ENCODE data around the gene FCAMR. TPM values are rescaled to one million over a fixed set of nuclear protein-coding genes. Genes with fewer than 3 reads are reported as not detected.
"Not testable (repeated sequence)": the region's sequence is repeated elsewhere in the genome, so short reads cannot be mapped to it uniquely, and the experiment has no call there.

FCAMR gene
- total and polyA plus RNA-seq, 4 donors: not detected

GRCh38 chr1:206924592-206925105, 45.6 kb downstream of the FCAMR start:
- DNase-seq (peak in 1 of 2 donors; percentile 34), ATAC-seq (ENCODE audit: low FRiP score) (no peak)
- intact Hi-C loops (cut with DNase I): no loop called here
- H3K4me3 ChIP-seq (ENCODE audit: low read length in 2 of 2): no peak overlapping the region
- WGBS, 2 donors: 79 to 83% methylated on average over 8 of the region's 8 CpGs
- H3K27ac ChIP-seq (ENCODE audit: low read depth in 1 of 2, low read length in 2 of 2): no peak overlapping the region
- H3K27me3 ChIP-seq (ENCODE audit: control insufficient read depth in 1 of 2, insufficient read depth in 2 of 2, low read length in 1 of 2): no peaks in the 10 kb centered on the region
- no peaks in the 10 kb centered on the region for H3K36me3 ChIP-seq (ENCODE audit: control insufficient read depth in 1 of 2, insufficient read depth in 2 of 2, low read length in 1 of 2)
- no peaks in the 10 kb centered on the region for H3K9me3 ChIP-seq (ENCODE audit: control insufficient read depth, low read length)
- no peaks in the 10 kb centered on the region for H3K4me1 ChIP-seq (ENCODE audit: control insufficient read depth in 1 of 2, insufficient read depth in 2 of 2, low read length in 2 of 2)

- 97 to 98% methylated on average over 4 of the region's 4 CpGs for WGBS, 2 donors
- H3K36me3 ChIP-seq (ENCODE audit: control insufficient read depth in 1 of 2, insufficient read depth in 2 of 2, low read length in 1 of 2); H3K4me1 ChIP-seq (ENCODE audit: control insufficient read depth in 1 of 2, insufficient read depth in 2 of 2, low read length in 2 of 2); H3K9me3 ChIP-seq (ENCODE audit: control insufficient read depth, low read length); H3K4me3 ChIP-seq (ENCODE audit: low read length in 2 of 2); H3K27ac ChIP-seq (ENCODE audit: low read depth in 1 of 2, low read length in 2 of 2); intact Hi-C loops (cut with DNase I); H3K27me3 ChIP-seq (ENCODE audit: control insufficient read depth in 1 of 2, insufficient read depth in 2 of 2, low read length in 1 of 2): not testable (repeated sequence)
- DNase-seq: peak in 1 of 2 donors; percentile 26
- peak; percentile 75 for ATAC-seq (ENCODE audit: low FRiP score)
These were observed 46.2 kb downstream of the FCAMR start for GRCh38 chr1:206923961-206924557.

- no peaks in the 10 kb centered on the region for H3K9me3 ChIP-seq (ENCODE audit: control insufficient read depth, low read length)
- WGBS, 2 donors: 75 to 83% methylated on average over 12 of the region's 12 CpGs
- H3K4me1 ChIP-seq (ENCODE audit: control insufficient read depth in 1 of 2, insufficient read depth in 2 of 2, low read length in 2 of 2): no peaks in the 10 kb centered on the region
- no peaks in the 10 kb centered on the region for H3K36me3 ChIP-seq (ENCODE audit: control insufficient read depth in 1 of 2, insufficient read depth in 2 of 2, low read length in 1 of 2)
- DNase-seq (peak; percentile 65 to 67), ATAC-seq (ENCODE audit: low FRiP score) (no peak)
- no peak overlapping the region for H3K4me3 ChIP-seq (ENCODE audit: low read length in 2 of 2)
- intact Hi-C loops (cut with DNase I): no loop called here
- no peak overlapping the region for H3K27ac ChIP-seq (ENCODE audit: low read depth in 1 of 2, low read length in 2 of 2)
- no peaks in the 10 kb centered on the region for H3K27me3 ChIP-seq (ENCODE audit: control insufficient read depth in 1 of 2, insufficient read depth in 2 of 2, low read length in 1 of 2)
These were observed 47.0 kb downstream of the FCAMR start for GRCh38 chr1:206923009-206923960.

- no peak overlapping the region for H3K27ac ChIP-seq (ENCODE audit: low read depth in 1 of 2, low read length in 2 of 2)
- H3K4me3 ChIP-seq (ENCODE audit: low read length in 2 of 2): no peak overlapping the region
- intact Hi-C loops (cut with DNase I): no loop called here
- WGBS, 2 donors: 54 to 69% methylated on average over 1 of the region's 1 CpG
- H3K9me3 ChIP-seq (ENCODE audit: control insufficient read depth, low read length): no peaks in the 10 kb centered on the region
- no peak for ATAC-seq (ENCODE audit: low FRiP score)
- no peaks in the 10 kb centered on the region for H3K27me3 ChIP-seq (ENCODE audit: control insufficient read depth in 1 of 2, insufficient read depth in 2 of 2, low read length in 1 of 2)
- peak in 1 of 2 donors; percentile 35 for DNase-seq
- no peaks in the 10 kb centered on the region for H3K36me3 ChIP-seq (ENCODE audit: control insufficient read depth in 1 of 2, insufficient read depth in 2 of 2, low read length in 1 of 2)
- no peaks in the 10 kb centered on the region for H3K4me1 ChIP-seq (ENCODE audit: control insufficient read depth in 1 of 2, insufficient read depth in 2 of 2, low read length in 2 of 2)
These were observed 47.7 kb downstream of the FCAMR start for GRCh38 chr1:206922524-206922923.

GRCh38 chr1:206921772-206922265, 48.4 kb downstream of the FCAMR start, which contains the start of gene FCMR:
TSS of gene FCMR (minus strand) at chr1:206921941. CDS start at chr1:206921854, 87 bp downstream.
- Histone ChIP-seq H3K4me1 (ENCODE audit: control insufficient read depth in 1 of 2, insufficient read depth in 2 of 2, low read length in 2 of 2) (no peaks in the 10 kb centered on the region), H3K36me3 (ENCODE audit: control insufficient read depth in 1 of 2, insufficient read depth in 2 of 2, low read length in 1 of 2) (no peaks in the 10 kb centered on the region), H3K27ac (ENCODE audit: low read depth in 1 of 2, low read length in 2 of 2) (no peak within 1 kb of the TSS), H3K27me3 (ENCODE audit: control insufficient read depth in 1 of 2, insufficient read depth in 2 of 2, low read length in 1 of 2) (no peaks in the 10 kb centered on the region), H3K9me3 (ENCODE audit: control insufficient read depth, low read length) (no peaks in the 10 kb centered on the region), H3K4me3 (ENCODE audit: low read length in 2 of 2) (no peak within 1 kb of the TSS)
- DNase-seq: peak in 1 of 2 donors; percentile 2
- intact Hi-C loops (cut with DNase I): no loop called here
- 61 to 68% methylated on average over 7 of the region's 7 CpGs for WGBS, 2 donors
- ATAC-seq (ENCODE audit: low FRiP score): no peak

GRCh38 chr1:206918076-206918475, 52.2 kb downstream of the FCAMR start:
- Histone ChIP-seq H3K36me3 (ENCODE audit: control insufficient read depth in 1 of 2, insufficient read depth in 2 of 2, low read length in 1 of 2) (no peaks in the 10 kb centered on the region), H3K27me3 (ENCODE audit: control insufficient read depth in 1 of 2, insufficient read depth in 2 of 2, low read length in 1 of 2) (no peaks in the 10 kb centered on the region), H3K4me1 (ENCODE audit: control insufficient read depth in 1 of 2, insufficient read depth in 2 of 2, low read length in 2 of 2) (no peaks in the 10 kb centered on the region), H3K27ac (ENCODE audit: low read depth in 1 of 2, low read length in 2 of 2) (no peak overlapping the region), H3K4me3 (ENCODE audit: low read length in 2 of 2) (no peak overlapping the region), H3K9me3 (ENCODE audit: control insufficient read depth, low read length) (no peaks in the 10 kb centered on the region)
- no peak for ATAC-seq (ENCODE audit: low FRiP score)
- DNase-seq: peak in 1 of 2 donors; percentile 9
- 77 to 83% methylated on average over 3 of the region's 3 CpGs for WGBS, 2 donors
- intact Hi-C loops (cut with DNase I): no loop called here

GRCh38 chr1:206916000-206916709, 54.1 kb downstream of the FCAMR start:
- H3K36me3 ChIP-seq (ENCODE audit: control insufficient read depth in 1 of 2, insufficient read depth in 2 of 2, low read length in 1 of 2): no peaks in the 10 kb centered on the region
- intact Hi-C loops (cut with DNase I): no loop called here
- H3K9me3 ChIP-seq (ENCODE audit: control insufficient read depth, low read length): no peaks in the 10 kb centered on the region
- no peaks in the 10 kb centered on the region for H3K4me1 ChIP-seq (ENCODE audit: control insufficient read depth in 1 of 2, insufficient read depth in 2 of 2, low read length in 2 of 2)
- no peak overlapping the region for H3K4me3 ChIP-seq (ENCODE audit: low read length in 2 of 2)
- DNase-seq (peak in 1 of 2 donors; percentile 25), ATAC-seq (ENCODE audit: low FRiP score) (no peak)
- WGBS, 2 donors: 65% methylated on average over 8 of the region's 8 CpGs
- no peak overlapping the region for H3K27ac ChIP-seq (ENCODE audit: low read depth in 1 of 2, low read length in 2 of 2)
- no peaks in the 10 kb centered on the region for H3K27me3 ChIP-seq (ENCODE audit: control insufficient read depth in 1 of 2, insufficient read depth in 2 of 2, low read length in 1 of 2)

GRCh38 chr1:206915030-206915735, 55.1 kb downstream of the FCAMR start:
- 70 to 74% methylated on average over 15 of the region's 15 CpGs for WGBS, 2 donors
- DNase-seq (peak in 1 of 2 donors; percentile 42), ATAC-seq (ENCODE audit: low FRiP score) (no peak)
- Histone ChIP-seq H3K36me3 (ENCODE audit: control insufficient read depth in 1 of 2, insufficient read depth in 2 of 2, low read length in 1 of 2) (no peaks in the 10 kb centered on the region), H3K4me3 (ENCODE audit: low read length in 2 of 2) (no peak overlapping the region), H3K27me3 (ENCODE audit: control insufficient read depth in 1 of 2, insufficient read depth in 2 of 2, low read length in 1 of 2) (no peaks in the 10 kb centered on the region), H3K9me3 (ENCODE audit: control insufficient read depth, low read length) (no peaks in the 10 kb centered on the region), H3K4me1 (ENCODE audit: control insufficient read depth in 1 of 2, insufficient read depth in 2 of 2, low read length in 2 of 2) (no peaks in the 10 kb centered on the region), H3K27ac (ENCODE audit: low read depth in 1 of 2, low read length in 2 of 2) (no peak overlapping the region)
- intact Hi-C loops (cut with DNase I): no loop called here
